B cell (primary cell): ENCODE data around the gene RPS6KL1.

Experiments
- CTCF ChIP-seq: fragments of 200-600 bp; IDR thresholded peaks from one replicate; pipeline ENCODE4 v1.8.0; 2022; ENCODE audit warnings: antibody characterized with exemption, mild to moderate bottlenecking
- EZH2 ChIP-seq: IDR thresholded peaks from 2 replicates; pipeline ENCODE4 v1.6.1; 2012; ENCODE audit warnings: borderline replicate concordance, low read depth, mild to moderate bottlenecking, moderate library complexity, low read length; ENCODE audit not compliant: insufficient read depth, poor library complexity, severe bottlenecking

- no peak for TF ChIP-seq EZH2
- no peak for TF ChIP-seq CTCF
These were observed 12.3 kb upstream of the RPS6KL1 start for GRCh38 chr14:74935360-74935680.
